ENCODE results near the gene KNTC1. TPM values are rescaled to one million over a fixed set of nuclear protein-coding genes. Genes with fewer than 3 reads are reported as not detected.

KNTC1 gene
- total and polyA plus RNA-seq, 12 donors: 2.0 to 8.1 (median 3.0) TPM

- intact Hi-C loops (cut with DNase I): no loop called here
- Histone ChIP-seq H3K27me3 (no peaks in the 10 kb centered on the region), H3K27ac (no peak overlapping the region), H3K36me3 (no peaks in the 10 kb centered on the region), H3K9me3 (no peaks in the 10 kb centered on the region), H3K4me1 (peaks cover 0 to 5% (median 0%) of the 10 kb centered on the region in 9 donors), H3K4me3 (no peak overlapping the region)
- WGBS, 2 donors: 97 to 98% methylated on average over 3 of the region's 3 CpGs
- DNase-seq: no peak
- TF ChIP-seq, protein P1, sequence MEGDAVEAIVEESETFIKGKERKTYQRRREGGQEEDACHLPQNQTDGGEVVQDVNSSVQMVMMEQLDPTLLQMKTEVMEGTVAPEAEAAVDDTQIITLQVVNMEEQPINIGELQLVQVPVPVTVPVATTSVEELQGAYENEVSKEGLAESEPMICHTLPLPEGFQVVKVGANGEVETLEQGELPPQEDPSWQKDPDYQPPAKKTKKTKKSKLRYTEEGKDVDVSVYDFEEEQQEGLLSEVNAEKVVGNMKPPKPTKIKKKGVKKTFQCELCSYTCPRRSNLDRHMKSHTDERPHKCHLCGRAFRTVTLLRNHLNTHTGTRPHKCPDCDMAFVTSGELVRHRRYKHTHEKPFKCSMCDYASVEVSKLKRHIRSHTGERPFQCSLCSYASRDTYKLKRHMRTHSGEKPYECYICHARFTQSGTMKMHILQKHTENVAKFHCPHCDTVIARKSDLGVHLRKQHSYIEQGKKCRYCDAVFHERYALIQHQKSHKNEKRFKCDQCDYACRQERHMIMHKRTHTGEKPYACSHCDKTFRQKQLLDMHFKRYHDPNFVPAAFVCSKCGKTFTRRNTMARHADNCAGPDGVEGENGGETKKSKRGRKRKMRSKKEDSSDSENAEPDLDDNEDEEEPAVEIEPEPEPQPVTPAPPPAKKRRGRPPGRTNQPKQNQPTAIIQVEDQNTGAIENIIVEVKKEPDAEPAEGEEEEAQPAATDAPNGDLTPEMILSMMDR (IDR thresholded peaks at IDR 0.05): no peak
- ATAC-seq: no peak
Observed at GRCh38 chr12:122661938-122662337, 134.9 kb downstream of the KNTC1 start.

- H3K27ac ChIP-seq: no peak overlapping the region
- intact Hi-C loops (cut with DNase I): no loop called here
- TF ChIP-seq, protein P1 (IDR thresholded peaks at IDR 0.05): no peak
- DNase-seq: no peak
- no peaks in the 10 kb centered on the region for H3K4me1 ChIP-seq
- no peaks in the 10 kb centered on the region for H3K9me3 ChIP-seq
- H3K27me3 ChIP-seq: no peaks in the 10 kb centered on the region
- 88% methylated on average over 8 of the region's 8 CpGs for WGBS, 2 donors
- ATAC-seq: no peak
- no peaks in the 10 kb centered on the region for H3K36me3 ChIP-seq
- no peak overlapping the region for H3K4me3 ChIP-seq
Observed at GRCh38 chr12:122665349-122665748, 138.3 kb downstream of the KNTC1 start.

DNA sequence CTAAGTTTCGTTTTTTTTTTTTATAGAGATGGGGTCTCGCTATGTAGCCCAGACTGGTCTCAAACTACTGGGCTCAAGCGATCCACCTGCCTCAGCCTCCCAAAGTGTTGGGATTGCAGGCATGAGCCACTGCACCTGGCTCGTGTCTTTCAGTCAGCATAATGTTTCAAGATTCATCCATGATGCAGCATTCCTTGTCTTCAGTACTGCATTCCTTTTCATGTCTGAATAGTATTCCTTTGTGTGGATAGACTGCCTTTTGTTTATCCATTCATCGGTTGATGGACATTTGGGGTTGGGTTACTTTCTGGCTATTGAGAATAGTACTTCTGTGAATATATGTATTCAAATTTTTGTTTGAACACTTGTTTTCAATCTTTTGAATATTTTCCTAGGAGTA, 138.7 kb downstream of the KNTC1 start:
- Histone ChIP-seq H3K27ac (no peak overlapping the region), H3K9me3 (no peaks in the 10 kb centered on the region), H3K27me3 (no peaks in the 10 kb centered on the region), H3K36me3 (no peaks in the 10 kb centered on the region), H3K4me1 (no peaks in the 10 kb centered on the region), H3K4me3 (no peak overlapping the region)
- no peak for DNase-seq
- TF ChIP-seq, protein P1 (IDR thresholded peaks at IDR 0.05): no peak
- intact Hi-C loops (cut with DNase I): no loop called here
- 93 to 95% methylated on average over 5 of the region's 5 CpGs for WGBS, 2 donors
- no peak for ATAC-seq

DNA sequence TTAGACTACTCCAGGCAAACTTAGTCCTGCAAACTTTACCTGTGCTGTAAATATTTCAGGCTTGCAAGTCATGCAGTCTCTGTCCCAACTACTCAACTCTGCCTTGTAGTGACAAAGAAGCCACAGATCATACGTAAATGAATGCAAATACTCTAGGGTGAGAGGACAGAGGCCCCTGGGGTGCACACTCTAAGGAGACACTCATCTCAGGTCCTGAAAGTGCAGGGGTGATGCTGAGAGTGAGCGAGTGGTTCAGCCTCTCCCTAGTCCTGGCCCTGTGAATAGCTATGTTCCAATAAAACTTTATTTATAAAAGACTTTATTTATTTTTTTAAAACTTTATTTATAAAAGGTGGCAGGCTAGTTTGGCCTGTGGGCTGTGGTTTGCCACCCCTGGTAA, 141.2 kb downstream of the KNTC1 start:
- no peaks in the 10 kb centered on the region for H3K4me1 ChIP-seq
- no peak overlapping the region for H3K27ac ChIP-seq
- 82 to 83% methylated on average over 2 of the region's 2 CpGs for WGBS, 2 donors
- H3K9me3 ChIP-seq: no peaks in the 10 kb centered on the region
- no peak overlapping the region for H3K4me3 ChIP-seq
- H3K36me3 ChIP-seq: no peaks in the 10 kb centered on the region
- intact Hi-C loops (cut with DNase I): no loop called here
- TF ChIP-seq, protein P1 (IDR thresholded peaks at IDR 0.05): no peak
- no peak for DNase-seq
- H3K27me3 ChIP-seq: no peaks in the 10 kb centered on the region
- no peak for ATAC-seq

Measured in heart right ventricle (tissue), 16 donors.